A549 (cell line): Measurements from ENCODE around the gene LAMC1. TPM values are rescaled to one million over a fixed set of nuclear protein-coding genes. Genes with fewer than 3 reads are reported as not detected.

Experiments used
- ATAC-seq, 2 experiments: fragments of 200-7000 bp in 1 of 2; fragments of >200 bp in 1 of 2; cut with Nextera tagmentation in 1 of 2; cut with Tn5 transposase in 1 of 2; 3 replicates each; pipeline versions ENCODE4 v1.8.0 to v1.9.1; 2018 to 2020; ENCODE audit warnings: mild to moderate bottlenecking in 1 of 2, moderate library complexity in 1 of 2
- CTCF ChIA-PET: fragments of 300-600 bp; sonication (Branson Sonifier 250); formaldehyde crosslinking; extraction: SDS; loops from one replicate; lab custom pipeline; 2021; ENCODE audit warnings: antibody characterized with exemption, inconsistent platforms; lab: Yijun Ruan, JAX
- POLR2A ChIA-PET: fragments of 350-600 bp; formaldehyde crosslinking; extraction: SDS; loops from one replicate; lab custom pipeline; 2021; ENCODE audit warnings: antibody characterized with exemption, inconsistent platforms; lab: Yijun Ruan, JAX
- DNase-seq, 2 experiments: peaks; one replicate each; pipeline versions ENCODE4 v3.0.0 to v3.0.0-alpha.2; 2011 to 2016; ENCODE audit warnings: low read depth in 1 of 2, low spot score in 1 of 2
- FAIRE-seq: peaks from 2 replicates; lab custom pipeline; 2011; peaks lifted over from hg19 to GRCh38; lab: Jason Lieb, UNC
- H3K27ac ChIP-seq, 2 experiments: fragments of >200 bp; sonication (Bioruptor Twin); formaldehyde crosslinking; 3 replicates each; pipeline ENCODE4 v1.5.1; 2016 to 2017
- H3K4me1 ChIP-seq: fragments of >200 bp; sonication (Bioruptor Twin); formaldehyde crosslinking; 3 replicates; pipeline ENCODE4 v1.6.1; 2016
- H3K4me2 ChIP-seq: fragments of >200 bp; sonication (Bioruptor Twin); formaldehyde crosslinking; 3 replicates; pipeline ENCODE4 v1.6.1; 2016
- H3K4me3 ChIP-seq: fragments of >200 bp; sonication (Bioruptor Twin); formaldehyde crosslinking; 3 replicates; pipeline ENCODE4 v1.5.1; 2016
- H3K9me3 ChIP-seq: fragments of >200 bp; sonication (Bioruptor Twin); formaldehyde crosslinking; 3 replicates; pipeline ENCODE4 v1.6.1; 2016
- ATOH8 ChIP-seq: fragments of 250-450 bp; sonication (Bioruptor Pico); IDR thresholded peaks from 2 replicates; pipeline ENCODE4 v1.5.0; 2020; ENCODE audit warnings: low read depth, mild to moderate bottlenecking, moderate library complexity
- BHLHE40 ChIP-seq: IDR thresholded peaks from 2 replicates; pipeline ENCODE4 v1.6.1; 2012; ENCODE audit warnings: low read depth, low read length, inconsistent platforms
- CEBPB ChIP-seq, 2 experiments: fragments of >200 bp in 1 of 2; sonication (Bioruptor Twin) in 1 of 2; formaldehyde crosslinking in 1 of 2; IDR thresholded peaks; 2 replicates each; pipeline ENCODE4 v1.6.1; 2012 to 2016
- E2F6 ChIP-seq: IDR thresholded peaks from 2 replicates; pipeline ENCODE4 v1.6.1; 2012; ENCODE audit warnings: low read depth, borderline replicate concordance
- EHF ChIP-seq: fragments of 250-450 bp; sonication (Bioruptor Pico); IDR thresholded peaks from 2 replicates; pipeline ENCODE4 v1.5.0; 2020; ENCODE audit warnings: mild to moderate bottlenecking
- FOSB ChIP-seq: fragments of 250-450 bp; sonication (Bioruptor Pico); IDR thresholded peaks from 2 replicates; pipeline ENCODE4 v1.5.0; 2020; ENCODE audit warnings: mild to moderate bottlenecking, moderate library complexity
- FOXS1 ChIP-seq: fragments of 250-450 bp; sonication (Bioruptor Pico); IDR thresholded peaks from 2 replicates; pipeline ENCODE4 v1.5.0; 2020; ENCODE audit warnings: mild to moderate bottlenecking, moderate library complexity
- GATA3 ChIP-seq: IDR thresholded peaks from 2 replicates; pipeline ENCODE4 v1.6.1; 2012; ENCODE audit warnings: borderline replicate concordance
- HES2 ChIP-seq: fragments of >200 bp; sonication (Bioruptor Twin); formaldehyde crosslinking; IDR thresholded peaks from 2 replicates; pipeline ENCODE4 v1.6.1; 2016
- HMGXB4 ChIP-seq: fragments of 250-450 bp; sonication (Bioruptor Pico); IDR thresholded peaks from 2 replicates; pipeline ENCODE4 v1.5.0; 2021; ENCODE audit warnings: mild to moderate bottlenecking, moderate library complexity, borderline replicate concordance
- HOXB13 ChIP-seq: fragments of 250-450 bp; sonication (Bioruptor Pico); IDR thresholded peaks from 2 replicates; pipeline ENCODE4 v1.5.0; 2020; ENCODE audit warnings: low read depth, mild to moderate bottlenecking, moderate library complexity
- JUN ChIP-seq, 2 experiments: fragments of >200 bp; sonication (Bioruptor Twin); formaldehyde crosslinking; IDR thresholded peaks; 2 replicates in 1 of 2; 3 replicates in 1 of 2; pipeline ENCODE4 v1.6.1; 2016 to 2017
- KDM1A ChIP-seq: fragments of 200-600 bp; sonication (generic); IDR thresholded peaks from 2 replicates; pipeline ENCODE4 v1.6.1; 2016; ENCODE audit warnings: low read depth, mild to moderate bottlenecking
- KDM5A ChIP-seq: fragments of 200-600 bp; sonication (generic); IDR thresholded peaks from 2 replicates; pipeline ENCODE4 v1.6.1; 2016; ENCODE audit warnings: antibody characterized with exemption, mild to moderate bottlenecking
- MAFK ChIP-seq: fragments of 450-650 bp; IDR thresholded peaks from 2 replicates; pipeline ENCODE4 v1.6.1; 2014; ENCODE audit not compliant: partially characterized antibody
- MAZ ChIP-seq: fragments of 150-350 bp; IDR thresholded peaks from 2 replicates; pipeline ENCODE4 v1.6.1; 2014; ENCODE audit warnings: antibody characterized with exemption, low read depth, low read length, borderline replicate concordance
- MYC ChIP-seq: IDR thresholded peaks from 2 replicates; pipeline ENCODE4 v1.6.1; 2012; ENCODE audit warnings: mild to moderate bottlenecking, inconsistent platforms, low read length, improper control_type of control experiment, borderline replicate concordance
- NPAS2 ChIP-seq: fragments of 250-450 bp; sonication (Bioruptor Pico); IDR thresholded peaks from 2 replicates; pipeline ENCODE4 v1.8.0; 2022; ENCODE audit warnings: mild to moderate bottlenecking, moderate library complexity, borderline replicate concordance
- POLR2A ChIP-seq: IDR thresholded peaks from 2 replicates; pipeline ENCODE4 v1.6.1; 2012; ENCODE audit warnings: mild to moderate bottlenecking, low read length
- POLR2AphosphoS2 ChIP-seq: conservative IDR thresholded peaks from 2 replicates; pipeline ENCODE4 v1.6.1; 2012; ENCODE audit warnings: low read length, improper control_type of control experiment, inconsistent platforms
- RAD21 ChIP-seq, 2 experiments: fragments of >200 bp in 1 of 2; sonication (Bioruptor Twin) in 1 of 2; formaldehyde crosslinking in 1 of 2; IDR thresholded peaks in 1 of 2; conservative IDR thresholded peaks in 1 of 2; 2 replicates in 1 of 2; 3 replicates in 1 of 2; pipeline ENCODE4 v1.6.1; 2012 to 2018; ENCODE audit warnings: inconsistent platforms in 1 of 2
- SREBF2 ChIP-seq: fragments of 450-650 bp; IDR thresholded peaks from 2 replicates; pipeline ENCODE4 v1.6.1; 2014; ENCODE audit warnings: mild to moderate bottlenecking, moderate library complexity
- TFCP2L1 ChIP-seq: fragments of 250-450 bp; sonication (Bioruptor Pico); IDR thresholded peaks from 2 replicates; pipeline ENCODE4 v1.5.0; 2021; ENCODE audit warnings: mild to moderate bottlenecking
- TP53 ChIP-seq: fragments of 250-450 bp; sonication (Bioruptor Pico); IDR thresholded peaks from 2 replicates; pipeline ENCODE4 v1.5.0; 2021; ENCODE audit warnings: mild to moderate bottlenecking, moderate library complexity
- USF2 ChIP-seq: fragments of 450-650 bp; IDR thresholded peaks from 2 replicates; pipeline ENCODE4 v1.6.1; 2014; ENCODE audit warnings: antibody characterized with exemption
- ZC3H11A ChIP-seq: fragments of 450-650 bp; IDR thresholded peaks from 2 replicates; pipeline ENCODE4 v1.6.1; 2014; ENCODE audit warnings: antibody characterized with exemption, mild to moderate bottlenecking
- ZFP36 ChIP-seq: fragments of 450-650 bp; IDR thresholded peaks from 2 replicates; pipeline ENCODE4 v1.6.1; 2014; ENCODE audit warnings: borderline replicate concordance; ENCODE audit not compliant: partially characterized antibody
- ZSCAN20 ChIP-seq: fragments of 250-450 bp; sonication (Bioruptor Pico); IDR thresholded peaks from 2 replicates; pipeline ENCODE4 v1.8.0; 2022; ENCODE audit warnings: mild to moderate bottlenecking, moderate library complexity
- WGBS: methylation state at CpG from one replicate; pipeline ENCODE4 v1.1.6; 2017; ENCODE audit errors: missing lambda C conversion rate; 5-methylcytosine and 5-hydroxymethylcytosine counted together
- polyA plus RNA-seq, 4 experiments: library from polyadenylated mRNA; depleted of rRNA in 3 of 4; stranded (reverse); fragments of >200 nt; fragmentation: RNase III in 1 of 4; extraction: RNeasy Plus Mini Kit Qiagen cat#74134 plus additional on column Dnase treatment in 1 of 4; gene quantifications; 2 replicates in 3 of 4; 3 replicates in 1 of 4; pipeline ENCODE4 v1.2.3, GENCODE V29; 2011 to 2017

The LAMC1 gene
- polyA plus RNA-seq, 2 of the 4 experiments (the other 2 are of a cell fraction) = 93.7 to 152 TPM

- H3K27ac ChIP-seq = peak overlapping the region; percentile 76 to 79; a peak in 5 of 6 replicates
- ATAC-seq (no peak), DNase-seq (no peak), FAIRE-seq (no peak)
- H3K4me3 ChIP-seq = no peak overlapping the region
- H3K4me1 ChIP-seq = peaks cover 43% of the 10 kb centered on the region
- WGBS = 94% methylated on average over 2 of the region's 2 CpGs
- no peaks in the 10 kb centered on the region for H3K9me3 ChIP-seq
- ChIA-PET POLR2A (no interaction called here), CTCF (interaction anchor here (0.6 kb wide), 1 partner anchor 316 kb away, joined by 4 read pairs; no protein-coding TSS in a partner anchor)
- peak overlapping the region; percentile 35; the same call in 1 of the 3 replicates for H3K4me2 ChIP-seq
- TF ChIP-seq MYC = no peak
- no peak for TF ChIP-seq HOXB13
- no peak for TF ChIP-seq FOXS1 (CRISPR knock-in tag)
- TF ChIP-seq MAFK = no peak
- no peak for TF ChIP-seq USF2
- no peak for TF ChIP-seq ZFP36
- no peak for TF ChIP-seq SREBF2
- no peak for TF ChIP-seq GATA3
- TF ChIP-seq CEBPB (IDR thresholded peaks at IDR 0.05) = no peak
- TF ChIP-seq TP53 = no peak
- no peak for TF ChIP-seq MAZ
- no peak for TF ChIP-seq NPAS2 (CRISPR knock-in tag)
- TF ChIP-seq HES2 = no peak
- TF ChIP-seq ATOH8 (CRISPR knock-in tag) = no peak
- no peak for TF ChIP-seq POLR2AphosphoS2
- TF ChIP-seq TFCP2L1 (CRISPR knock-in tag) = no peak
- TF ChIP-seq EHF (CRISPR knock-in tag) = no peak
- TF ChIP-seq JUN (IDR thresholded peaks at IDR 0.05) = no peak
Measured at GRCh38 chr1:183179033-183179432, 155.8 kb downstream of the LAMC1 start.

GRCh38 chr1:183180218-183180617, 157.0 kb downstream of the LAMC1 start:
- ATAC-seq = peak; percentile 58 to 75; a peak in 5 of 6 replicates
- peaks cover 43% of the 10 kb centered on the region for H3K4me1 ChIP-seq
- H3K4me2 ChIP-seq = peak overlapping the region; percentile 57
- ChIA-PET CTCF (interaction anchor here (1.3 to 1.6 kb wide), 3 partner anchors 13 to 134 kb away, joined by 3 to 4 read pairs (median 3); no protein-coding TSS in a partner anchor), POLR2A (interaction anchor here (0.5 to 1.5 kb wide), 6 partner anchors 12 to 218 kb away, joined by 3 to 5 read pairs (median 4); no protein-coding TSS in a partner anchor)
- WGBS = 0% methylated on average over 3 of the region's 3 CpGs
- no peak overlapping the region for H3K4me3 ChIP-seq
- peak; percentile 65 to 87 for DNase-seq
- TF ChIP-seq TFCP2L1 (CRISPR knock-in tag) = 0 out of 2 replicates have a peak, but pooled peaks have one; percentile 16
- TF ChIP-seq FOXS1 (CRISPR knock-in tag) = no peak
- TF ChIP-seq ZSCAN20 (CRISPR knock-in tag) = no peak
- TF ChIP-seq E2F6 = no peak
- TF ChIP-seq ATOH8 (CRISPR knock-in tag) = 0 out of 2 replicates have a peak, but pooled peaks have one; percentile 34
- TF ChIP-seq FOSB (CRISPR knock-in tag) = no peak
- no peak for TF ChIP-seq HMGXB4 (CRISPR knock-in tag)
- TF ChIP-seq RAD21 (conservative IDR thresholded peaks at IDR 0.05 in 1 of 2, IDR thresholded peaks at IDR 0.05 in 1 of 2) = no peak
- no peak for TF ChIP-seq BHLHE40
- TF ChIP-seq KDM5A = no peak
- TF ChIP-seq POLR2A = no peak
- no peak for TF ChIP-seq KDM1A
- TF ChIP-seq ZC3H11A = no peak
- H3K27ac ChIP-seq = peak overlapping the region; percentile 76 to 79
- FAIRE-seq = no peak
- H3K9me3 ChIP-seq = no peaks in the 10 kb centered on the region
